HG03354 (cell line): Measurements from ENCODE around the gene IKBKG.
A peak's percentile ranks its signal among the peaks of the same experiment; 100 is the strongest.
"Not testable (repeated sequence)": the region's sequence is repeated elsewhere in the genome, so short reads cannot be mapped to it uniquely, and the experiment has no call there.

Experiments used
- ATAC-seq: cut with Tn5 transposase; IDR thresholded peaks from one replicate; pipeline ENCODE4 v1.9.1; 2021; ENCODE audit warnings: mild to moderate bottlenecking; ENCODE audit not compliant: unreplicated experiment, poor library complexity, severe bottlenecking

Gene IKBKG

GRCh38 chrX:154525606-154526490, 21.6 kb upstream of the IKBKG start:
- ATAC-seq, result no peak

- peak; percentile 75 for ATAC-seq
Observed at GRCh38 chrX:154526901-154527675, 20.3 kb upstream of the IKBKG start.

GRCh38 chrX:154529206-154529612, 18.2 kb upstream of the IKBKG start:
- ATAC-seq, result no peak

DNA sequence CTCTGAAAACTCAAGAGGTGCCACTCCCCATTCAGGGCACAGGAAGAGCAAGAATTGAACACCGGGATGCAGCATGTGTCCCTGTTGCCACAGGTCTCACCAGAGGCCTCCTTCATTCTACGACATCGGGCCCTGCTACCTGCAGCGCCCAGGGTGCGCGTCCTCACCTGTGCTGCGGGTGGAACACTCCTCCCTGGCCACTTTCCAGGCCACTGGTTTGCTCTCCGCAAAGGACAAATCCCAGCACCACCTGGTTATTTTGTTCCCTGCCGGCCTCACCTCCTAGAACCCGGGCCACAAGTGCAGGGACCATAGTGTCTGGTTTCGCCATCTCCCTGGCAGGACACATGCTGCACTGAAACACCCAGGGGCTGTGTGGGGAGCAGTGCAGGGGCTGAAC, 17.1 kb upstream of the IKBKG start:
- ATAC-seq, result no peak

GRCh38 chrX:154531626-154532025, 15.8 kb upstream of the IKBKG start:
- no peak for ATAC-seq

GRCh38 chrX:154532690-154533089, 14.7 kb upstream of the IKBKG start:
- ATAC-seq, result no peak

DNA sequence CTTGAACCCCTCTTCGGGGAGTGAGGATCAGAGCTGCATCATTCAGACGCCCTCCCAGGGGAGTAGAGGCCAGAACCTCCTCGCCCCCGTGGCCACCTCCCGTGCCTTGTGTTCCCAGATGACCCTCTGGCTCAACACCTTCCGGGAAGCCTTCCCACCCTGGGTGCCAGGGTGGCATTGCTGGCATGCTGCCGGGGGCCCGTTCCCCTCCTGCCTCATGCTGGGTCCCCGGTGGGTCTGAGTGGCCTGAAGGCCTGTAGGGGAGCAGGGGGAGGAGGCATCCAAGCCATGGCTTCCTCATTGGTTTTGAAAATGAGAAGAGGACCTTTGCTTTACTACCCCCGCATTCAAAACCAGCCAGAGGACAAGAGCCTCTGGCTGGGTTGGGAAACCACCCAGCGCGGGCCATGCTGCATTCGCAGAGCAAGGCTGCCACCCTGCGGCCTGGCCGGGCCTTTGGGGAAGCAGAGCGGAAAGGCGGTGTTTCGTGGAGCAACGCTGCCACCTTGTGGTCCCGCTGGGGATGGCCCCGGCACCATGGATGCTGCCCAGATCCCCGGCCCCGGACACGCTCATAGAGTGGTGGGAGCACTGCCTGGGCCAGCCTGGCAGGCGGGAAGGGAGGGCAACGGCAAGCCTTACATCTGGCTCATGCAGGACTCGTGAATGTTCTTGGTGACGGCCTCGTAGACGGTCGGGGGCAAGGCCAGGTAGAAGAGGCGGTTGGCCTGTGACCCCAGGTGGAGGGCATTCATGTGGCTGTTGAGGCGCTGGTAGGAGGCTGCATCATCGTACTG, 12.7 kb upstream of the IKBKG start:
- peak; percentile 95 for ATAC-seq

GRCh38 chrX:154535892-154536291, 11.5 kb upstream of the IKBKG start:
- no peak for ATAC-seq

DNA sequence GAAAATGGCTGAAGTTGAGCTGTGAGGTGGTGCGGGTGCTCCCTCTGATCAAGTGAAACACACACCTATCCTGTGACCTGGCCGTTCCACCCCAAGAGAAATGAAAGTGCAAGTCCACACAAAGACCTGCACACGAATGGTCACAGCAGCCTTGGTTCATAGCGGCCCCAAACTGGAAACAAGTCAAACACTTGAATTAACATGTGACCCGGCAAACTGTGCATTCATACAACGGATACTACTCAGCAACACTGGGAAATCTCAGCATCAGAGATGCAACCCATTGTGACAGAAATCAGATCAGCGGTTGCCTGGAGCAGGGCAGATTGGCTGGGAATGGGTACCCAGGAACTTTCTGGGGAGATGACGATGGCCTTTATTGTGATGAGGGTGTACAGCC, 8.3 kb upstream of the IKBKG start:
- no peak for ATAC-seq

GRCh38 chrX:154540365-154540764, 7.1 kb upstream of the IKBKG start:
- ATAC-seq, result not testable (repeated sequence)

DNA sequence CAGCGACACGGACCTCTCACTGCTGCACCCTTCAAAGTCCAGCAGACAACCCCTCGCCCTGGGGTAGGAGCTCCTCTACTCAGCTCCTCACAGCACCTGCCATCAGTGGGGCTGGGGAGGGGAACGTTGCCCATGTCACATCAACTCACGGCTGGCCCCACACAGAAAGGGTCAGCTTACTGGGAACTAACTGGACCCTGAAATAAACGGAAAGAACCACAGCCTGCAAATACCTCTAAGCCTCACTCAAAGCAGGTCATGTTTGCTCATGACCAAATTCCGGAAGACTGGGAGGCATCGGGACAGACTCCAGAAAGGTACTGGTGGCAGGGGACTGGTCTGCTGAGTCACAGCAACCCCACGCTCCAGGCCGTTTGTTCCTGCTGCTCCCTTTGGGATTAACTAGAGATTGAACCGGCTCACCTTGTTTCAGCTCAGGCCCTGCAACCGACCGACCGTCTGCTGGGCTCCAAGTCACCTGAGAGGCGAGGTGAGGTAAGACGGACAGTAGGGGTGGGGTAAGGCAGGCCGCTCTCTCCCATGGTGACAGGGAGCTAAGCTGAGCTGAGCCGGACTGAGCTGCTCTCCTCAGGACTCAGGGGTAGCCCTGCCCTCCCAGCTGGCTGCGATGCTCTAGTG, 6.4 kb upstream of the IKBKG start:
- ATAC-seq, result no peak

DNA sequence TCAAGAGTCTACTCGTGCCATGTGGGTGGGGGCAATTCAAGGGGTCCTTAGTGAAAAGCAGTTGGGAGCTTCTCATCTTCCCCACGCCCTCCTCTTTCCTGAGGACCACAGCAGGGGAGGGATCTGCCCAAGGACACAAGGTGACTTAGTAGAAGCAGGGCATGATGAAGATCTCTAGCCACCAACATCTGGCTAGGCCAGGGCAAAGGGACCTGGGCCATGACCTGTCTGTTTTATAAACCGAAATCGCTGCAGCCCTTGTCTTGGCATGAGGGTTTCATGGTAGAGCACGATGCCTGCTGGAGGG, 5.9 kb upstream of the IKBKG start:
- no peak for ATAC-seq

GRCh38 chrX:154541896-154542722, 5.3 kb upstream of the IKBKG start:
- ATAC-seq, result no peak

DNA sequence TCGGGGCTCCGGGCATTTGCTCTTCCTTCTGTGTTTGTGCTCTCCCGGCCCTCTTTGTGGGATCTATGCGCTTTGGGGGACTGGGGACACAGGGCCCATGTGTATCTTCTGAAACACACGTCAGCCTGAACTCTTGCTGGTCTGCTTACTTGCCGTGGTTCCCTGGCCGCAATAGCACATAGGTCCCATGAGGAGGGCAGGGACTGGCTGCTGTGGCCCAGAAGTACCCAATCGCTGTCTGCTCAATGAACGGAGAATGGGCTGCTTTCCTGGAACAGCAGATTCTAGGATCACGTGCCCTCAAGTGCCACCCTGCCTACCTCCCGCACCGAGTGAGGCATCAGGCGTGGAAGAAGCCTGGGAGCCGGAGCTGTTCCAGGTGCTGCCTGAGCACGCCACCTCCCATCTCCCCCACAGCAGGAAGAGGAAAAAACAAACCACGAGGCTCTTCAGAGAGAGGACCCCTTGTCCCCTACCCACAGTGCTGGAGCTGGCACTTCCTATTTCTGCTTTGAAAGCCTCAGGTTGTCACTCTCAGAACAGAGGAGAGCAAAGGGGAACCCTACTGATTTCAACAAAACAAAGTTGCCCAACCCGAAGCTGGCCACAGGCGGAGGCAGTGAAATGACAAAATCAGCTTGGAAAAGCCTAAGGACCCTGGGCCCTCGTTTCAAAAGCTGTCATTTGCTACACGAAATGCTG, 4.5 kb upstream of the IKBKG start:
- no peak for ATAC-seq

- ATAC-seq, result no peak
Observed at GRCh38 chrX:154545673-154546274, 1.6 kb upstream of the IKBKG start.

DNA sequence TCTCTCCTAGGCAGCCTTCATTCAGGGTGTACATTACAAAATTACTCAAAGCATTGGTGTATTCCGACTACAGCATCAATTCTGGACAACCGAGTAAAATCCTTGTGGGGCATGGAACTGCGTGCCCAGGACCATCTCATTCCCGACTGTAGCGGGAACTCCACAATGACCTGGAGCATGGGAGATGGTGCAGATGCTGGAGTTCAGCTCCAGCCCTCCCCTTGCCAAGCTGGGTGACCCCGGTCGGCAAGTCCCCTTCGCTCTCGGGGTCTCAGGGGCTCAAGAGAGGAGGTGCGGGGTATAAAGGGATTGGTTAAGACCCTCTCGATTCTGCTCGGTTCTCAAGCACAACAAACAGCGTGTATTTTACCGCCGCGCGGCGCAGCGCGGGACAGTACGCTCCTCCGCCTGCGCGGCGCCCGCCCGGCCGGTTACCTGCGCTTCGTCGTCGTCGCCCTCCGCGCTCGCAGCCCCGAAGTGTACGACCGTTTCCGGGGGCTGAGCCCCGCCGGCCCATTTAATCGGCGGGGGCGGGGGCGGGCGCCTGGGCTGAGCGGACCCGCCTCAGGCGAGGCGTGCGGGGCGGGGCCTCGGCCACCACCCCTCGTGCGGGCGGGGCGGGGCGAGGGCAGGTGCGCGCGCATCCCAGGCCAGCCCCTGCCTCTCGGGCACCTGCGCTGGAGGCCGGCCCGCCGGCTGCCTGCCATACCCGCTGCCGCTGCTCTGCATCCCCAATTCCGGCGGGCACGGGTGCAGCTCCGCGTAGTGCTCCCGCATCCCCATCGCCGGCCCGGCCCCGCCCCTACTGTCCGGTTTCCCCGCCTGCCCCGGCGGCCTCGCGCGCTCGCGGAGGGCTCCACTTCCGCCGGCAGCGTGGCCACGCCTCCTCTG, 821 bp upstream of the IKBKG start, which contains the start of gene G6PD:
G6PD (minus strand) TSS at position 493 of the 891 bp plus-strand sequence. CDS start 691 bp downstream, outside the sequence.
- peak; percentile 48 for ATAC-seq

GRCh38 chrX:154548028-154548316, 552 bp downstream of the IKBKG start:
- ATAC-seq, result no peak
